Measurements from ENCODE around the gene NEAT1. TPM values are rescaled to one million over a fixed set of nuclear protein-coding genes. Genes with fewer than 3 reads are reported as not detected.
"Not testable (repeated sequence)": the region's sequence is repeated elsewhere in the genome, so short reads cannot be mapped to it uniquely, and the experiment has no call there.

NEAT1 gene
- total RNA-seq, 2 experiments from 2014 or later = 221 to 223 TPM

- H3K9me3 Mint-ChIP-seq; CTCF ChIA-PET; H3K4me3 ChIP-seq (ENCODE audit: low read length); H3K27ac Mint-ChIP-seq; H3K27me3 ChIP-seq (ENCODE audit: control insufficient read depth in 1 of 2, insufficient read depth in 2 of 2, low read length in 2 of 2); DNase-seq; H3K36me3 ChIP-seq (ENCODE audit: insufficient read depth, low read length); intact Hi-C loops (cut with DNase I, micrococcal nuclease); H3K27ac ChIP-seq (ENCODE audit: low read depth in 1 of 2, low read length in 2 of 2); H3K4me3 Mint-ChIP-seq; H3K36me3 Mint-ChIP-seq (ENCODE audit: low read depth); H3K27me3 Mint-ChIP-seq; ATAC-seq (ENCODE audit: poor library complexity): not testable (repeated sequence)
- peaks cover 22% of the 10 kb centered on the region for H3K4me1 Mint-ChIP-seq (ENCODE audit: low read depth)
- POLR2A ChIA-PET = interaction anchor here (0.9 kb wide), 1 partner anchor 45 kb away, joined by 5 read pairs; no protein-coding TSS in a partner anchor
- H3K9me3 ChIP-seq (ENCODE audit: control insufficient read depth in 1 of 2, insufficient read depth in 1 of 2, low read length in 2 of 2) = peaks cover 0 to 14% of the 10 kb centered on the region in 2 experiments
- H3K4me1 ChIP-seq (ENCODE audit: insufficient read depth, low read length) = peaks cover 16% of the 10 kb centered on the region
Measured at GRCh38 chr11:65452259-65452658, 29.7 kb downstream of the NEAT1 start.

- Histone ChIP-seq H3K36me3 (ENCODE audit: insufficient read depth, low read length) (no peaks in the 10 kb centered on the region), H3K27me3 (ENCODE audit: control insufficient read depth in 1 of 2, insufficient read depth in 2 of 2, low read length in 2 of 2) (no peaks in the 10 kb centered on the region), H3K4me3 (ENCODE audit: low read length) (no peak overlapping the region), H3K9me3 (ENCODE audit: control insufficient read depth in 1 of 2, insufficient read depth in 1 of 2, low read length in 2 of 2) (peaks cover 0 to 14% of the 10 kb centered on the region in 2 experiments), H3K4me1 (ENCODE audit: insufficient read depth, low read length) (peaks cover 16% of the 10 kb centered on the region), H3K27ac (ENCODE audit: low read depth in 1 of 2, low read length in 2 of 2) (no peak overlapping the region)
- no peak for TF ChIP-seq CTCF (IDR thresholded peaks at IDR 0.05)
- ChIA-PET CTCF (no interaction called here), POLR2A (interaction anchor here (0.9 kb wide), 1 partner anchor 44 kb away, joined by 5 read pairs; no protein-coding TSS in a partner anchor)
- Mint-ChIP-seq H3K27ac (no peak overlapping the region), H3K4me1 (ENCODE audit: low read depth) (peaks cover 22% of the 10 kb centered on the region), H3K4me3 (peak overlapping the region; percentile 63), H3K27me3 (no peaks in the 10 kb centered on the region), H3K9me3 (no peaks in the 10 kb centered on the region), H3K36me3 (ENCODE audit: low read depth) (no peaks in the 10 kb centered on the region)
- DNase-seq = peak in 2 of 14 experiments; percentile 11 to 38
- intact Hi-C loops (cut with DNase I, micrococcal nuclease) = no loop called here
- ATAC-seq (ENCODE audit: poor library complexity) = no peak
Measured at GRCh38 chr11:65452806-65453490, 30.4 kb downstream of the NEAT1 start.

- DNase-seq (no peak), ATAC-seq (ENCODE audit: poor library complexity) (no peak)
- no peaks in the 10 kb centered on the region for H3K27me3 Mint-ChIP-seq
- H3K4me3 Mint-ChIP-seq = peak overlapping the region; percentile 87
- Histone ChIP-seq H3K27ac (ENCODE audit: low read depth in 1 of 2, low read length in 2 of 2) (no peak overlapping the region), H3K4me3 (ENCODE audit: low read length) (peak overlapping the region; percentile 79), H3K36me3 (ENCODE audit: insufficient read depth, low read length) (no peaks in the 10 kb centered on the region), H3K9me3 (ENCODE audit: control insufficient read depth in 1 of 2, insufficient read depth in 1 of 2, low read length in 2 of 2) (peaks cover 0 to 14% of the 10 kb centered on the region in 2 experiments), H3K4me1 (ENCODE audit: insufficient read depth, low read length) (peaks cover 16% of the 10 kb centered on the region), H3K27me3 (ENCODE audit: control insufficient read depth in 1 of 2, insufficient read depth in 2 of 2, low read length in 2 of 2) (no peaks in the 10 kb centered on the region)
- H3K36me3 Mint-ChIP-seq (ENCODE audit: low read depth) = no peaks in the 10 kb centered on the region
- TF ChIP-seq CTCF (IDR thresholded peaks at IDR 0.05) = no peak
- no peaks in the 10 kb centered on the region for H3K9me3 Mint-ChIP-seq
- intact Hi-C loops (cut with DNase I, micrococcal nuclease) = no loop called here
- ChIA-PET CTCF (no interaction called here), POLR2A (interaction anchor here (1.3 kb wide), 2 partner anchors 32 to 51 kb away, joined by 3 read pairs; partner anchors contain the start of gene NEAT1)
- H3K27ac Mint-ChIP-seq = peak overlapping the region; percentile 78
- H3K4me1 Mint-ChIP-seq (ENCODE audit: low read depth) = peaks cover 22% of the 10 kb centered on the region
Measured at GRCh38 chr11:65454311-65454695, 31.7 kb downstream of the NEAT1 start.
